GM19395 (cell line): ENCODE measurements around the gene GPATCH3.
"Not testable (repeated sequence)": the region's sequence is repeated elsewhere in the genome, so short reads cannot be mapped to it uniquely, and the experiment has no call there.

ENCODE experiments used
- ATAC-seq: cut with Tn5 transposase; IDR thresholded peaks from one replicate; pipeline ENCODE4 v1.9.1; 2021; ENCODE audit warnings: mild to moderate bottlenecking, moderate library complexity; ENCODE audit not compliant: unreplicated experiment

Gene GPATCH3

GRCh38 chr1:26847826-26848225, 52.4 kb downstream of the GPATCH3 start:
- ATAC-seq: not testable (repeated sequence)

DNA sequence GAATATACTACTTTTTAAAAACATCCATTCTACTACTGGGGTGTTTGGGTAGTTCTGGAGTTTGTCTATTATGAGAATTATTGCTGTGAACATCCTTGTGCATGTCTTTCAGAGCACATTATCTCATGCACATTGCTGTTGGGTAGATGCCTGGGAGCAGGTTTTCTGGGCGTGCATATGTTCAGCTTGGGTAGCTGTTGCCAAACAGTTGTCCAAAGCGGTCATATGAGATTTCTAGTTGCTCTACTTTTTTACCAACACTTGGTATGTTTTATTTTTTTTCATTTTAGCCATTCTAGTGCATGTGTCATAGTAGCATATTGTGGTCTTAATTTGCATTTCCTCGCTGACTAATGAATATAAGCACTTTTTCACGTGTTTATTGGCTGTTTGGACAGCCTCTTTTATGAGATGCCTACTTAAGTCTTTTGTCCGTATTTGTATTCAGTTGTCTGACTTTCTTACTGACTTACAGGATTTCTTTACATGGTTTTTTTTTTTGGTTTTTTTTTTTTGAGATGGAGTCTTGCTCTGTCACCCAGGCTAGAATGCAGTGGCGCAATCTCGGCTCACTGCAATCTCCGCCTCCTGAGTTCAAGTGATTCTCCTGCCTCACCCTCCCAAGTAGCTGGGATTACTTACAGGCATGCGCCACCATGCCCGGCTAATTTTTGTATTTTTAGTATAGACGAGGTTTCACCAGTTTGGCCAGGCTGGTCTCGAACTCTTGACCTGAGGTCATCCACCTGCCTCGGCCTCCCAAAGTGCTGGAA, 55.7 kb downstream of the GPATCH3 start:
- ATAC-seq: no peak
